GM18907 (cell line): ENCODE results near the gene FMN1.
"Not testable (repeated sequence)": the region's sequence is repeated elsewhere in the genome, so short reads cannot be mapped to it uniquely, and the experiment has no call there.

ENCODE experiments used
- ATAC-seq: cut with Tn5 transposase; IDR thresholded peaks from one replicate; pipeline ENCODE4 v1.9.1; 2021; ENCODE audit warnings: mild to moderate bottlenecking, moderate library complexity; ENCODE audit not compliant: unreplicated experiment

Gene FMN1

GRCh38 chr15:32983679-32984078 lies 210.8 kb downstream of the FMN1 start:
- no peak for ATAC-seq

DNA sequence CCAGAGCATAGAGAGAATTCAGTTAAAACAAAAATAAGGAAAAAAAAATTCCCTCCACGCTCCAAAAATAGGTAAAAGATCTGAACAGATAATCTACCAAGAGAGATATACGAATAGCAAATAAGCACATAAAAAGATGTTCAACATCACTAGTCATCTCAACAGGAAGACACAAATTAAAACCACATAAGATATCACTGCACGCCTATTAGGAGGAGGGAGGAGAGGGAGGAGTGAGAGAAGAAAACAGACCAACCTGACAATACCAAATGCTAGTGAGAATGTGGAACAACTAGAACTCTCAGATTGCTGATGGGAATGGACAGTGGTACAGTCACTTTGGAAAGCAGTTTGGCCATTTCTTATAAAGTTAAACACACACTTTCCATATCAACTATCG lies 212.5 kb downstream of the FMN1 start:
- ATAC-seq, result no peak

GRCh38 chr15:32981536-32981935 lies 213.0 kb downstream of the FMN1 start:
- ATAC-seq, result no peak

DNA sequence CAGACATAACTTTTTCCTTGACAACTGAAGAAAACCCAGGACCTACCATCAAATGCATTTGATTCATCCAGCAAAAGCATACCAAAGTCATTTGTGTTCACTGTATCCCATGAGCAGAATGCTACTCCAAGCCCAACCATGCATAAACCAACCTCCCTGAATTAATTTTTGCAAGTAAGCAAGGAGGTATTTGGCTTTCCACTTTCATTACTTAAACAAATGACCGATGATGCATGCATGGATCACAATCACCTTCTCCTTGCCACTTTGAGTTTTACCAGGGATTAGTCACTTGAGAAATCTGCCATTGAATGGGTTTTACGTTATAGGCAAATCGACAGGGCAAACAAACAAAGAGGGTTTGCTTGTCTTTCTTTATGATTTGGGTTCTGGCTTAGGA lies 214.8 kb downstream of the FMN1 start:
- no peak for ATAC-seq

- no peak for ATAC-seq
Measured at GRCh38 chr15:32977506-32977905, 217.0 kb downstream of the FMN1 start.

DNA sequence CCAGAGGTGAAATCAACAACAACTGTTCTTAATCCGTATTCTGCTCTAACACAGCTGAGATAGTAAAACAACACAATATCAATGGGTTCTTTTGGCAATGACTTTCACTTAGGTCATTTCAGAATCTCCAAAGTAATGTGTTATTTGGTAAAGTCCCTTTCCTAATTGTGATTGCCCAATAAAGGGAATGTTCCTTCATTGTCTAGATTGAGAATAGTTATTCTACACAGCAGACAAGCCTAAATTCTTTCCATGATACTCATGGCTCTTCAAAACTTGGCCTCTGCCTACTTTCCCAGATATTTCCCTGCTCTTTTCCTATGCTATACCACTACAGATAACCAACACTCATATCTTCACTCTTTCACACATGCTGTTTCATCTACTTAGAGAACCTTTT lies 219.8 kb downstream of the FMN1 start:
- no peak for ATAC-seq

GRCh38 chr15:32972686-32973085 lies 221.8 kb downstream of the FMN1 start:
- ATAC-seq, result no peak

DNA sequence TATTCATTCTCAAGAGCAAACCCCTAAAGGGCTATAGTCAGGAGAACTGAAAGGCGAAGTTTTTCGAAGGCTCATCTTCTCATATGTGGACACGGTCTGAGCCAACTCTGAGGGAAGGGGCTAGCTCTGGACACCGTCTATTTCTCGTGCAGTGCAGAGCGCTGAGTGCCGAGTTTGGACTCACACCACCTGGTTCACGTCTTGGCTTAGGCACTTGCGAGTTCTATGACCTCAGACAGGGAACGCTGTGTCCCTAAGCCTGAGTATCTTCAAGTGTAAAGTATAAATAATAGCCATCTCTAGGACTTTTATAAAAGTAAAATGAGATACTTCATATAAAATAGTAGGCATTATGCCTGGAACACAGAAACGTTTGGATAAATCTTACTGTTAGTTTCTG lies 223.7 kb downstream of the FMN1 start:
- ATAC-seq, result no peak

DNA sequence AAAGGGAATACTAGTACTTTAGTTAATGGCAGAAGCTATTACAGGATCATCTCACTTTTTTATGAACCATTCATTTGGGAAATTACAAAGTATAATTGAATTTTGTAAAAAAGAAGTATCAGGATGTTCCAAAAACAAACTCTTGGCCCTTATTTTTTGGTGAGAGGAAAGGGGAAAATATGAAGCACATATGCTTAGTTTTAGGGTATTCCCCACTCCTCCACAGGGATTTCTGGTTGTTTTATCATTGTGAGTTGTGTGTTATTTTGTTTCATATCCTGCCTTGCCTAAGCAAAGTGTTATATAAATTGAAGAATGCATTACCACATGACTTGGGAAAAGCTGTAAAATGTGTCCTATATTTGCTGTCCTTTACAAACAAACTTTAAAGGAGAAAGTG lies 227.0 kb downstream of the FMN1 start:
- ATAC-seq, result no peak

DNA sequence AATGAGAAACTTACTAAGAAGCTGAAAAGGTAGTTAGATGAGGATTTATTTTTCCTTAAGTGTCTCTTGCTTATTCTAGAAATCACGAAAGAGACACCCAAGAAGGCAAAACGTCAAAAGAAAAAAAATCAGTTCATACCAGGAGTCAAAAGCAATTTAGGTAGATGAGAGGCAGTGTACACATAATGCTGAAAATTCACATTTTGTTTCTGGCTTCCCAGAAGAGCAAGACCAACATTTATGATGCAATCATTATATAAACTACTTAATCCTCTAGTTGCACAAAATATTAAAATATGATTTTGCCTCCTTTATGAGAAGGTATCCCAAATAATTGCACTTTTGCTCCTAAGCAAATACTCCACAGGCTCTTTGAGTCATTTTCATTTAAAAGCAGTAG lies 228.0 kb downstream of the FMN1 start:
- ATAC-seq, result no peak

GRCh38 chr15:32965897-32966296 lies 228.6 kb downstream of the FMN1 start:
- ATAC-seq, result no peak

- ATAC-seq, result no peak
Measured at GRCh38 chr15:32959077-32959476, 235.4 kb downstream of the FMN1 start.

- no peak for ATAC-seq
Measured at GRCh38 chr15:32957219-32957618, 237.3 kb downstream of the FMN1 start.

GRCh38 chr15:32956711-32957110 lies 237.8 kb downstream of the FMN1 start:
- ATAC-seq, result no peak

- ATAC-seq, result no peak
Measured at GRCh38 chr15:32956006-32956405, 238.5 kb downstream of the FMN1 start.

- ATAC-seq, result no peak
Measured at GRCh38 chr15:32953533-32953910, 241.0 kb downstream of the FMN1 start.

DNA sequence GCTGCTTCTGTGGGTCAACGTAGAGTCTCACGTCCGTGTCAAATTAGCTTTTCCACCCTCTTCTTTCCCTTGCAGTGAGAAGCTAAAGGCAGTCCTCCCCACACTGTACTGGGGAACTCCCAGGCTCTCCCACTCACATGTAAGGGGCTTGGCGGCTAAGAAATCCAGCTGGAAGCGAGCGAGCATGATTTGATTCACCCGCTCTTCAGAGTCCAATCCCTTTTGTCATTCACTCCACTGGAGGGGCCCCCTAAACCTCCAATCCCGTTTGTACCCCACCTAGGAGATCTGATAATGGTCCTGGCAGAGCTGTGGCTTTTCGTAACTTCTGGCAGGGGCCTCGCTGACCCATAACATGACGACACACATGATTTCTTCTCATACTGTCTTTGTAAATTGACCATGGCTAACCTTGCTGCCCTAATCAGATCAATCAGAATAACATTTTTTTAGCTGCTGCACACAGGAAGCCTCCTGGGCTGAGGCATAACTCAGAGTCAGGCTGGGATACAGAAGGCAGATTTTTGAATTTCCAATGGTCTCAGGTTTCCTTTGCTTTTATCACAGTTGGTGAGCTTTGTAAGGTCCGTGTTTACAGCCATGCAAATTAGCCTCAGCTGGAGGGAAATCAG lies 241.5 kb downstream of the FMN1 start:
- no peak for ATAC-seq

DNA sequence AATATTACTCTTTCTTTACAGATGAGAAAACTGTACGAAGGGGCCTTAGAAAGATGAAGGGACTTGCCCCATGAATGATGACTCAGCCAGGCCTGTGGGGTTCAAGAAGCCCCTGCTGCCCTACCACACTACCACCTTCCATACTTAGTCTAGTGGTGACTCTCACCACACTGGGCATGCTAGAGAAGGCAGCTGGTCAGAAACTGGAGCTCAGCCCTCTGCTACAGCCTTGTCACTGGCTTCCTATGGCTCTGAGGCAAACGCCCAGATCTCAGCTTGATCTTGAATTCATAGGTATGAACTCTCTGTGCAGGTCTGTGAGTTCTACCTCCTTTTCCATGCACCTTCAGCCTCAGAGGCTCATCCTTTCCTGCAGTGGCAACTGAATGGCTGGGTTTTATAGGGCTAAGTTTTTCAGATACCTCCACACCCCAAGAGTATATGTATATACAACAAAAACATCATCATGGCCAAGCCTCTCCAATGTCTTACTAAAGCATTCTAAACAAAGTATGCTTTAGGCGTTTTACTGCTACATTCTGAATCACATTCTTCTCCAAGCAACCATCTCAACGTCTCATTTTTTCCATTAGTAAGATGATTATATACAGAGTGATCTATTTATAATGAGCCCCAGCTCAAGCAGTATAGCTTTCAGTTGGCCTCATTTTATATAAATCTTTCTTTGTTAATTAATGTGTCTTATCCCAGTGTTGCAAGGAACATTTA lies 242.6 kb downstream of the FMN1 start:
- ATAC-seq, result no peak

DNA sequence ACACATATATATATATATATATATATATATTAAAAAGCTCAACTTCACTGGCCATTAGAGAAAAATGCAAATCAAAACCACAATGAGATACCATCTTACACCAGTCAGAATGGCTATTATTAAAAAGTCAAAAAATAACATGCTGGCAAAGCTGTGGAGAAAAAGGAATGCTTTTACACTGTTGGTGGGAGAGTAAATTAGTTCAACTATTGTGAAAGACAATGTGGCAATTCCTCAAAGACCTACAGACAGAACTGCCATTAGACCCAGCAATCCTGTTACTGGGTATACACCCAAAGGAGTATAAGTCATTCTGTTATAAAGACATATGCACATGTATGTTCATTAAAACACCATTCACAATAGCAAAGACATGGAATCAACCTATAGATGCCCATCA lies 244.5 kb downstream of the FMN1 start:
- ATAC-seq, result not testable (repeated sequence)

DNA sequence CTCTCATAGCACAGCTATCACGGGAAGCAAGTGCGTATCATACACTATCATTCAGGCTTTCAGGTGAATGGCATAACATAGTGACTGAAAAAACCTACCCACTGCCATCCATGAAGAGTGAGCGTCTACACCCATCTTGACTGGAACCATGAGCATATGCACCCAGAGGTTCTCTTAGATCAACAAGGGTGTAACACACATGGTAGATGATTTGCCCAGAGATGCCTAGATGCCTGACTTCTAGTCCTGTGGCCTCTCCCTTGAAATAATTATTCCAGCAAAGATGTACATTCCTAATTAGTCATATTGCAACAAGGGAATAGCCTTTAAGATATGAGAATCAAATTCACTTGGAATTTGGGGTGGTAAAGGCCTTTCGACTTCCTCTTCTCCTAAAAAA lies 248.3 kb downstream of the FMN1 start:
- no peak for ATAC-seq

- no peak for ATAC-seq
Measured at GRCh38 chr15:32944431-32944830, 250.1 kb downstream of the FMN1 start.

DNA sequence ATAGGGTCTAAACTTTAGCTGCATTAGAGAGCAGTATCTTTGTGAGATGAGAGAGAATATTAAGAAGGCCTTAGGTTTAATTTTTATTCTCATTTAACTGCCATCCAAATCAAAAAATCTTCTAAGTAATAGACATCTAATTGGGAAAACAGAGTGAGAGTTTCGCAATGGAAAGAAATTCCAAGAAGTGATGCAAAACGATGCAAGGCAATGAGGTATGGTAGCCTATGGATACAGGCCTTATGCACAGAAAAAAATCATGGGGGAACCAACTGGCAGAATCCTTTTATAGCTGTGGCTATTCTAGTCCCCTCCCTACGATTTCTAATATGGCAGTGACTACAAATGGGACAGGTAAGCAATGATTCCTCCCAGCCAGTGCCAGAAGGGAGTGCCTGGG lies 250.8 kb downstream of the FMN1 start:
- no peak for ATAC-seq

GRCh38 chr15:32942401-32942841 lies 252.1 kb downstream of the FMN1 start:
- no peak for ATAC-seq
